OCI-LY7 (cell line): ENCODE results near the gene CPNE5. TPM values are rescaled to one million over a fixed set of nuclear protein-coding genes. Genes with fewer than 3 reads are reported as not detected.

Source experiments
- BruUV-seq: library from RNA; stranded (reverse); fragments of 400-500 nt; replicated peaks from 2 replicates; lab custom pipeline; 2021; lab: Mats Ljungman, UMichigan
- CTCF ChIA-PET: fragments of 300-600 bp; sonication (Branson Sonifier 250); formaldehyde crosslinking; loops from one replicate; lab custom pipeline; 2022; ENCODE audit warnings: antibody characterized with exemption; ENCODE audit not compliant: unreplicated experiment; lab: Charles Lee
- POLR2A ChIA-PET: fragments of 300-600 bp; sonication (Branson Sonifier 250); formaldehyde crosslinking; loops from one replicate; lab custom pipeline; 2022; ENCODE audit warnings: antibody characterized with exemption; lab: Charles Lee
- DNase-seq: peaks from one replicate; pipeline ENCODE4 v3.0.0-alpha.2; 2015; ENCODE audit warnings: low spot score
- H2AFZ ChIP-seq: fragments of 200-600 bp; sonication (generic), shearing (Covaris generic); 2 replicates; pipeline ENCODE4 v1.6.1; 2014; ENCODE audit warnings: mild to moderate bottlenecking, antibody characterized with exemption, low read length, moderate library complexity
- H3K27ac ChIP-seq: fragments of 200-600 bp; sonication (generic); 2 replicates; pipeline ENCODE4 v1.5.1; 2014; ENCODE audit warnings: mixed run types, low read depth, mild to moderate bottlenecking, moderate library complexity, low read length, inconsistent platforms; ENCODE audit not compliant: poor library complexity, severe bottlenecking
- H3K36me3 ChIP-seq: fragments of 200-600 bp; sonication (generic); 2 replicates; pipeline ENCODE4 v1.6.1; 2014; ENCODE audit warnings: mild to moderate bottlenecking, antibody characterized with exemption, low read length, moderate library complexity, mixed read lengths; ENCODE audit not compliant: insufficient read depth
- H3K4me1 ChIP-seq: fragments of 200-600 bp; sonication (generic); 2 replicates; pipeline ENCODE4 v1.5.1; 2014; ENCODE audit warnings: mild to moderate bottlenecking, low read length; ENCODE audit not compliant: insufficient read depth, poor library complexity, severe bottlenecking
- H3K4me2 ChIP-seq: fragments of 200-600 bp; sonication (generic); 2 replicates; pipeline ENCODE4 v1.6.1; 2014; ENCODE audit warnings: mild to moderate bottlenecking, low read length
- H3K4me3 ChIP-seq: fragments of 200-600 bp; sonication (generic); 2 replicates; pipeline ENCODE4 v1.5.1; 2014; ENCODE audit warnings: mild to moderate bottlenecking, low read depth, low read length; ENCODE audit not compliant: poor library complexity, severe bottlenecking
- H3K79me2 ChIP-seq: fragments of 200-600 bp; sonication (generic); 2 replicates; pipeline ENCODE4 v1.6.1; 2016; ENCODE audit warnings: low read depth, mild to moderate bottlenecking, low read length, moderate library complexity, mixed read lengths; ENCODE audit not compliant: insufficient read depth
- H3K9me2 ChIP-seq: fragments of 200-600 bp; sonication (generic); 2 replicates; pipeline ENCODE4 v1.6.1; 2016; ENCODE audit warnings: mild to moderate bottlenecking, low read length, mixed read lengths; ENCODE audit not compliant: insufficient read depth
- H3K9me3 ChIP-seq: fragments of 200-600 bp; sonication (generic); 2 replicates; pipeline ENCODE4 v1.6.1; 2014; ENCODE audit warnings: mild to moderate bottlenecking, mixed run types, low read length, mixed read lengths
- H4K20me1 ChIP-seq: fragments of 200-600 bp; sonication (generic); 2 replicates; pipeline ENCODE4 v1.6.1; 2014; ENCODE audit warnings: mild to moderate bottlenecking, antibody characterized with exemption, low read length, moderate library complexity, mixed read lengths; ENCODE audit not compliant: insufficient read depth
- EZH2phosphoT487 ChIP-seq: fragments of 200-600 bp; sonication (generic); IDR thresholded peaks from 2 replicates; pipeline ENCODE4 v1.6.1; 2018; ENCODE audit warnings: low read depth, borderline replicate concordance, mild to moderate bottlenecking, mixed run types, antibody characterized with exemption, low read length, moderate library complexity, mixed read lengths
- intact Hi-C: fragments of 100-400 bp; cut with micrococcal nuclease; formaldehyde crosslinking; loops from one replicate; pipeline ENCODE4 v1.10.0; 2022; ENCODE audit not compliant: unreplicated experiment
- total RNA-seq, 2 experiments: library from RNA; depleted of rRNA in 1 of 2; stranded (reverse); fragments of >200 nt in 1 of 2; shearing (Covaris generic) in 1 of 2; gene quantifications; 2 replicates each; pipeline ENCODE4 v1.2.3, GENCODE V29; 2014 to 2022
- TF ChIP-seq, protein P1 (sequence below): fragments of 200-600 bp; sonication (generic); conservative IDR thresholded peaks from 2 replicates; pipeline ENCODE4 v1.5.1; 2014; ENCODE audit warnings: mild to moderate bottlenecking, antibody characterized with exemption, low read length, moderate library complexity, mixed read lengths

The CPNE5 gene
- total RNA-seq, 2 experiments from 2014 or later, result 37.7 to 89.8 TPM

DNA sequence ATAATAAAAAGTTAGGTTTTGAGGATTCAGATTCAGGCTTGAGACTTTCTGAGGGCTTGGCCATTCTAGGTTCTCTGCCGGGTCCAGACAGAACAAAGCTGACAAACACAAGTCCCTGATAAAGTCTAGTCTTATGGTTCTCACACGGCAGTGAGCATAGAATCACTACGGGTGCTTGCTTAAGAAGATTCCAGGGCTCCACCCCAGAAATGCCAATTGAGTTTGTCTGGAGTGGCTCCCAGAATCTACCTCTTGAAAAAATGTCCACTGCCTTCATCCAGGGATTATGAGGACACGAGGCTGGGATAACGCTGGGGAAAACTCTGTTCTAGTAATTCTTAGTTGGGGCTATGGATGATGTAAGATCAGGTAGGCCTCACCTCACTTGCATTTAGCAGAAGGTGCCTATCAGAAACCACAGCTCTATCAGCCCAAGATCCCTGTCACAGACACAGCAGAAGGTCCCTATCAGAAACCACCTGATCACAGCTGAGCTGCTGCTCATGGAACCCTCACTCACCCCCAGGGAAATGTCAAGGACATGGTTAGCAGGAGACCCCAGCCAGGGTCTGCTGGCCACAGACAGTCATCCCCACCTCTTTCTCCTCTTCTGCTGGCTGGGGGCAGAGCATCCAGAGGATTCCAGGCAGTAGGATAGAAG, 89.3 kb downstream of the CPNE5 start:
- Histone ChIP-seq H3K4me2 (no peak overlapping the region), H3K4me3 (no peak overlapping the region), H3K9me2 (no peaks in the 10 kb centered on the region), H4K20me1 (no peaks in the 10 kb centered on the region; the same call in 1 of the 2 replicates), H3K4me1 (peaks cover 32% of the 10 kb centered on the region), H3K36me3 (peaks cover 48% of the 10 kb centered on the region), H3K27ac (no peak overlapping the region), H3K9me3 (peaks cover 8% of the 10 kb centered on the region; the same call in 1 of the 2 replicates), H2AFZ (no peak overlapping the region), H3K79me2 (peaks cover 8% of the 10 kb centered on the region; the same call in 1 of the 2 replicates)
- intact Hi-C loops, result no loop called here
- no TSS peak for BruUV-seq
- ChIA-PET CTCF (no interaction called here), POLR2A (interaction anchor here (1.4 kb wide), 1 partner anchor 11 kb away, joined by 3 read pairs; no protein-coding TSS in a partner anchor)
- no peak for DNase-seq
- TF ChIP-seq, protein P1, sequence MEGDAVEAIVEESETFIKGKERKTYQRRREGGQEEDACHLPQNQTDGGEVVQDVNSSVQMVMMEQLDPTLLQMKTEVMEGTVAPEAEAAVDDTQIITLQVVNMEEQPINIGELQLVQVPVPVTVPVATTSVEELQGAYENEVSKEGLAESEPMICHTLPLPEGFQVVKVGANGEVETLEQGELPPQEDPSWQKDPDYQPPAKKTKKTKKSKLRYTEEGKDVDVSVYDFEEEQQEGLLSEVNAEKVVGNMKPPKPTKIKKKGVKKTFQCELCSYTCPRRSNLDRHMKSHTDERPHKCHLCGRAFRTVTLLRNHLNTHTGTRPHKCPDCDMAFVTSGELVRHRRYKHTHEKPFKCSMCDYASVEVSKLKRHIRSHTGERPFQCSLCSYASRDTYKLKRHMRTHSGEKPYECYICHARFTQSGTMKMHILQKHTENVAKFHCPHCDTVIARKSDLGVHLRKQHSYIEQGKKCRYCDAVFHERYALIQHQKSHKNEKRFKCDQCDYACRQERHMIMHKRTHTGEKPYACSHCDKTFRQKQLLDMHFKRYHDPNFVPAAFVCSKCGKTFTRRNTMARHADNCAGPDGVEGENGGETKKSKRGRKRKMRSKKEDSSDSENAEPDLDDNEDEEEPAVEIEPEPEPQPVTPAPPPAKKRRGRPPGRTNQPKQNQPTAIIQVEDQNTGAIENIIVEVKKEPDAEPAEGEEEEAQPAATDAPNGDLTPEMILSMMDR, result no peak
- no peak for TF ChIP-seq EZH2phosphoT487

DNA sequence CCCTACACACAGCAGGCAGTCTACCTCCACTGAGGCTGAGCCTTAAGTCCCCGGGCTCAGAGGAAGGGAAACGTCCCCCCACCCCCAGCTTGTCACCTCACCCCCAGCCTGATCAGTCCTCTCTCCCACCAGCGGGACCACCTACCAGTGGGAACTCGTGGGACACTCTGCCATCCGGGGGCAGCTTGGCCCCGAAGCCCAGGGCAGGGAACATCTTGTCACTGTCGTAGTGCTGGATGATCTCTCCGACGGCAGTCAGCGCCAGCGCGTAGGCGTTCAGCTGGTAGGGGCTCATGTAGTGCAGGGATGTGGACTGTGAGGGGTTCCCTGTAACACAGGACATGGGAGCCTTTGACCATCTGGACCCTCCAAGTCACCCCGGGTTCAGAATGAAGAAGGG, 93.0 kb downstream of the CPNE5 start:
- intact Hi-C loops, result no loop called here
- POLR2A ChIA-PET, result no interaction called here
- H3K36me3 ChIP-seq, result peaks cover 35% of the 10 kb centered on the region

More for the DNA sequence above, 93.0 kb downstream of the CPNE5 start:
- no peak for DNase-seq
- Histone ChIP-seq H3K9me3 (peaks cover 8% of the 10 kb centered on the region; the same call in 1 of the 2 replicates), H2AFZ (no peak overlapping the region), H3K79me2 (no peaks in the 10 kb centered on the region), H4K20me1 (no peaks in the 10 kb centered on the region; the same call in 1 of the 2 replicates), H3K9me2 (no peaks in the 10 kb centered on the region), H3K27ac (no peak overlapping the region), H3K4me2 (no peak overlapping the region), H3K4me1 (peaks cover 9% of the 10 kb centered on the region), H3K4me3 (no peak overlapping the region)
- TF ChIP-seq, protein P1, result no peak
- TF ChIP-seq EZH2phosphoT487, result no peak
- no TSS peak for BruUV-seq
- CTCF ChIA-PET, result no interaction called here
